CD4-positive, alpha-beta T cell treated with Interferon gamma for 1 hour (primary cell): ENCODE data around the gene MAOA.
"Not testable (repeated sequence)": the region's sequence is repeated elsewhere in the genome, so short reads cannot be mapped to it uniquely, and the experiment has no call there.

Experiments
- DNase-seq: peaks from one replicate; pipeline ENCODE4 v3.0.0-alpha.2; 2020

MAOA gene

GRCh38 chrX:43718546-43718945, 62.4 kb downstream of the MAOA start:
- DNase-seq = no peak

GRCh38 chrX:43718956-43719355, 62.9 kb downstream of the MAOA start:
- DNase-seq = no peak

GRCh38 chrX:43720082-43720481, 64.0 kb downstream of the MAOA start:
- DNase-seq = no peak

GRCh38 chrX:43720961-43721360, 64.9 kb downstream of the MAOA start:
- DNase-seq = no peak

GRCh38 chrX:43725227-43725626, 69.1 kb downstream of the MAOA start:
- not testable (repeated sequence) for DNase-seq

GRCh38 chrX:43727254-43727653, 71.2 kb downstream of the MAOA start:
- DNase-seq = not testable (repeated sequence)

GRCh38 chrX:43728002-43728401, 71.9 kb downstream of the MAOA start:
- DNase-seq = no peak

- DNase-seq = no peak
These were observed 72.9 kb downstream of the MAOA start for GRCh38 chrX:43728966-43729365.

GRCh38 chrX:43731086-43731485, 75.0 kb downstream of the MAOA start:
- DNase-seq = no peak

- no peak for DNase-seq
These were observed 77.6 kb downstream of the MAOA start for GRCh38 chrX:43733699-43734098.

- no peak for DNase-seq
These were observed 78.3 kb downstream of the MAOA start for GRCh38 chrX:43734444-43734843.

- no peak for DNase-seq
These were observed 79.4 kb downstream of the MAOA start for GRCh38 chrX:43735534-43735933.

- no peak for DNase-seq
These were observed 79.9 kb downstream of the MAOA start for GRCh38 chrX:43735957-43736356.

GRCh38 chrX:43741843-43742573, 85.9 kb downstream of the MAOA start:
- no peak for DNase-seq

- no peak for DNase-seq
These were observed 87.2 kb downstream of the MAOA start for GRCh38 chrX:43743100-43743822.

GRCh38 chrX:43744284-43744683, 88.2 kb downstream of the MAOA start:
- no peak for DNase-seq

GRCh38 chrX:43745938-43746721, 90.0 kb downstream of the MAOA start:
- DNase-seq = no peak

GRCh38 chrX:43747476-43747875, 91.4 kb downstream of the MAOA start:
- no peak for DNase-seq

- peak; percentile 32 for DNase-seq
These were observed 94.2 kb downstream of the MAOA start for GRCh38 chrX:43750248-43750676.

- DNase-seq = no peak
These were observed 97.5 kb downstream of the MAOA start for GRCh38 chrX:43753637-43754036.

GRCh38 chrX:43756076-43756475, 100.0 kb downstream of the MAOA start:
- no peak for DNase-seq

GRCh38 chrX:43758044-43758443, 101.9 kb downstream of the MAOA start:
- DNase-seq = no peak

GRCh38 chrX:43785930-43786591, 130.0 kb downstream of the MAOA start:
- no peak for DNase-seq
